Esophagus muscularis mucosa (tissue), 3 donors: ENCODE measurements around the gene RPH3AL.

ENCODE experiments used
- CTCF ChIP-seq, 3 experiments: fragments of 200-600 bp in 2 of 3; fragments of 450-650 bp in 1 of 3; sonication (generic) in 2 of 3; IDR thresholded peaks; one replicate each; pipeline ENCODE4 v1.5.1; 2017 to 2019; ENCODE audit warnings: antibody characterized with exemption in 3 of 3, mild to moderate bottlenecking in 2 of 3, moderate library complexity in 1 of 3
- POLR2AphosphoS5 ChIP-seq, 2 donors: sonication (generic); formaldehyde crosslinking; IDR thresholded peaks; one replicate each; pipeline ENCODE4 v1.6.1; 2017; ENCODE audit warnings: antibody characterized with exemption in 2 of 2

- no peak for TF ChIP-seq CTCF (IDR thresholded peaks at IDR 0.05)
- TF ChIP-seq POLR2AphosphoS5 (IDR thresholded peaks at IDR 0.05): no peak
These were observed 126.2 kb downstream of the RPH3AL start for GRCh38 chr17:226108-227077.
